SK-N-SH treated with all-trans-retinoic acid at 6 μM for 48 hours (cell line): Measurements from ENCODE around the gene FGF18.
"Not testable (repeated sequence)": the region's sequence is repeated elsewhere in the genome, so short reads cannot be mapped to it uniquely, and the experiment has no call there.

Source experiments
- ATAC-seq: fragments of 200-7000 bp; cut with Tn5 transposase; 3 replicates; pipeline ENCODE4 v1.9.1; 2020; ENCODE audit warnings: mild to moderate bottlenecking, moderate library complexity
- ARNTL ChIP-seq: fragments of 450-650 bp; formaldehyde crosslinking; IDR thresholded peaks from 2 replicates; pipeline ENCODE4 v1.5.0; 2020; ENCODE audit warnings: low read depth, mild to moderate bottlenecking, moderate library complexity, borderline replicate concordance
- BACH2 ChIP-seq: fragments of 250-450 bp; sonication (Bioruptor Pico); IDR thresholded peaks from 2 replicates; pipeline ENCODE4 v1.9.0; 2021; ENCODE audit warnings: mild to moderate bottlenecking, borderline replicate concordance
- CSDC2 ChIP-seq: fragments of 250-450 bp; sonication (Bioruptor Pico); IDR thresholded peaks from 2 replicates; pipeline ENCODE4 v1.5.0; 2020; ENCODE audit warnings: mild to moderate bottlenecking, moderate library complexity
- ESRRG ChIP-seq: fragments of 250-450 bp; sonication (Bioruptor Pico); IDR thresholded peaks from 2 replicates; pipeline ENCODE4 v1.6.1; 2021; ENCODE audit warnings: mild to moderate bottlenecking
- GLIS3 ChIP-seq: fragments of 250-450 bp; sonication (Bioruptor Pico); IDR thresholded peaks from 2 replicates; pipeline ENCODE4 v1.5.0; 2020; ENCODE audit warnings: mild to moderate bottlenecking, moderate library complexity
- ISL1 ChIP-seq: fragments of 250-450 bp; sonication (Bioruptor Pico); IDR thresholded peaks from 2 replicates; pipeline ENCODE4 v2.1.2; 2022; ENCODE audit warnings: mild to moderate bottlenecking, moderate library complexity
- OSR1 ChIP-seq: fragments of 250-450 bp; sonication (Bioruptor Pico); IDR thresholded peaks from 2 replicates; pipeline ENCODE4 v1.8.0; 2022; ENCODE audit warnings: moderate library complexity, mild to moderate bottlenecking, inconsistent platforms
- PPARA ChIP-seq: fragments of 250-450 bp; sonication (Bioruptor Pico); IDR thresholded peaks from 2 replicates; pipeline ENCODE4 v1.5.0; 2020; ENCODE audit warnings: mild to moderate bottlenecking, borderline replicate concordance
- RARB ChIP-seq: fragments of 250-450 bp; sonication (Bioruptor Pico); IDR thresholded peaks from 2 replicates; pipeline ENCODE4 v1.8.0; 2021; ENCODE audit warnings: mild to moderate bottlenecking, moderate library complexity
- SNAI2 ChIP-seq: fragments of 250-450 bp; sonication (Bioruptor Pico); IDR thresholded peaks from 2 replicates; pipeline ENCODE4 v1.5.0; 2020; ENCODE audit warnings: mild to moderate bottlenecking, moderate library complexity
- TCF4 ChIP-seq: fragments of 250-450 bp; sonication (Bioruptor Pico); IDR thresholded peaks from 2 replicates; pipeline ENCODE4 v1.8.0; 2021; ENCODE audit warnings: mild to moderate bottlenecking, moderate library complexity, borderline replicate concordance
- TOX ChIP-seq: fragments of 250-450 bp; sonication (Bioruptor Pico); IDR thresholded peaks from 2 replicates; pipeline ENCODE4 v1.8.0; 2021; ENCODE audit warnings: mild to moderate bottlenecking, moderate library complexity, borderline replicate concordance
- ZC3H10 ChIP-seq: fragments of 250-450 bp; sonication (Bioruptor Pico); IDR thresholded peaks from 2 replicates; pipeline ENCODE4 v1.5.1; 2021; ENCODE audit warnings: mild to moderate bottlenecking, moderate library complexity
- ZFP3 ChIP-seq: fragments of 250-450 bp; sonication (Bioruptor Pico); IDR thresholded peaks from 2 replicates; pipeline ENCODE4 v1.5.0; 2020; ENCODE audit warnings: mild to moderate bottlenecking, moderate library complexity
- ZFP30 ChIP-seq: fragments of 450-650 bp; formaldehyde crosslinking; IDR thresholded peaks from 2 replicates; pipeline ENCODE4 v1.5.0; 2022; ENCODE audit warnings: mild to moderate bottlenecking, moderate library complexity
- ZNF565 ChIP-seq: fragments of 450-650 bp; formaldehyde crosslinking; conservative IDR thresholded peaks from 2 replicates; pipeline ENCODE4 v1.5.0; 2020; ENCODE audit warnings: low read depth, mild to moderate bottlenecking, moderate library complexity
- ZNF70 ChIP-seq: fragments of 450-650 bp; formaldehyde crosslinking; IDR thresholded peaks from 2 replicates; pipeline ENCODE4 v1.5.0; 2020; ENCODE audit warnings: mild to moderate bottlenecking, moderate library complexity
- ZNF8 ChIP-seq: fragments of 450-650 bp; formaldehyde crosslinking; IDR thresholded peaks from 2 replicates; pipeline ENCODE4 v1.5.0; 2020; ENCODE audit warnings: mild to moderate bottlenecking, moderate library complexity
- TF ChIP-seq, protein P1 (sequence below): fragments of 250-450 bp; sonication (Bioruptor Pico); IDR thresholded peaks from 2 replicates; pipeline ENCODE4 v1.5.1; 2020; ENCODE audit warnings: low read depth, mild to moderate bottlenecking, moderate library complexity
- TF ChIP-seq, protein P2 (sequence below): fragments of 250-450 bp; sonication (Bioruptor Pico); IDR thresholded peaks from 2 replicates; pipeline ENCODE4 v1.8.0; 2020; ENCODE audit warnings: mild to moderate bottlenecking, moderate library complexity, borderline replicate concordance
- TF ChIP-seq, protein P3 (sequence below): fragments of 250-450 bp; sonication (Bioruptor Pico); IDR thresholded peaks from 2 replicates; pipeline ENCODE4 v1.8.0; 2021; ENCODE audit warnings: low read depth, mild to moderate bottlenecking, moderate library complexity, borderline replicate concordance
- TF ChIP-seq, protein P4 (sequence below): fragments of 250-450 bp; sonication (Bioruptor Pico); IDR thresholded peaks from 2 replicates; pipeline ENCODE4 v1.5.0; 2020; ENCODE audit warnings: mild to moderate bottlenecking, moderate library complexity
- TF ChIP-seq, protein P5 (sequence below): fragments of 250-450 bp; sonication (Bioruptor Pico); IDR thresholded peaks from 2 replicates; pipeline ENCODE4 v1.5.1; 2021; ENCODE audit warnings: mild to moderate bottlenecking, moderate library complexity

Gene FGF18

DNA sequence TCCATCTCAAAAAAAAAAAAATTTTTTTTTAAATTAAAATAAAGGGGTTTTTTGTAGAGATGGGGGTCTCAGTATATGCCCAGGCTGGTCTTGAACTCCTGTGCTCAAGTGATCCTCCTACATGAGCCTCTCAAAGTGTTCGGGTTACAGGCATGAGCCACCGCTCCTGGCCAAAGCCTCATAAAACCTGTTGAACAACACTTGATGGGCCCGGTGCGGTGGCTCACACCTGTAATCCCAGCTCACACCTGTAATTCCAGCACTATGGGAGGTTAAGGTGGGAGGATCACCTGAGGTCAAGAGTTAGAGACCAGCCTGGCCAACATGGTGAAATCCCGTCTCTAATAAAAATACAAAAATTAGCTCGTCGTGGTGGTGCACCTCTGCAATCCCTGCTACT, 39.5 kb upstream of the FGF18 start:
- ATAC-seq: no peak
- TF ChIP-seq RARB (no peak), SNAI2 (CRISPR knock-in tag) (no peak), ZNF8 (no peak), PPARA (CRISPR knock-in tag) (no peak), GLIS3 (no peak), ZNF70 (CRISPR knock-in tag) (no peak), OSR1 (CRISPR knock-in tag) (no peak), BACH2 (CRISPR knock-in tag) (no peak), TOX (no peak), CSDC2 (no peak), ZFP3 (CRISPR knock-in tag) (no peak), ZFP30 (CRISPR knock-in tag) (no peak)
- TF ChIP-seq, protein P1, sequence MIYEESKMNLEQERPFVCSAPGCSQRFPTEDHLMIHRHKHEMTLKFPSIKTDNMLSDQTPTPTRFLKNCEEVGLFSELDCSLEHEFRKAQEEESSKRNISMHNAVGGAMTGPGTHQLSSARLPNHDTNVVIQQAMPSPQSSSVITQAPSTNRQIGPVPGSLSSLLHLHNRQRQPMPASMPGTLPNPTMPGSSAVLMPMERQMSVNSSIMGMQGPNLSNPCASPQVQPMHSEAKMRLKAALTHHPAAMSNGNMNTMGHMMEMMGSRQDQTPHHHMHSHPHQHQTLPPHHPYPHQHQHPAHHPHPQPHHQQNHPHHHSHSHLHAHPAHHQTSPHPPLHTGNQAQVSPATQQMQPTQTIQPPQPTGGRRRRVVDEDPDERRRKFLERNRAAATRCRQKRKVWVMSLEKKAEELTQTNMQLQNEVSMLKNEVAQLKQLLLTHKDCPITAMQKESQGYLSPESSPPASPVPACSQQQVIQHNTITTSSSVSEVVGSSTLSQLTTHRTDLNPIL (CRISPR knock-in tag): no peak
- TF ChIP-seq, protein P2, sequence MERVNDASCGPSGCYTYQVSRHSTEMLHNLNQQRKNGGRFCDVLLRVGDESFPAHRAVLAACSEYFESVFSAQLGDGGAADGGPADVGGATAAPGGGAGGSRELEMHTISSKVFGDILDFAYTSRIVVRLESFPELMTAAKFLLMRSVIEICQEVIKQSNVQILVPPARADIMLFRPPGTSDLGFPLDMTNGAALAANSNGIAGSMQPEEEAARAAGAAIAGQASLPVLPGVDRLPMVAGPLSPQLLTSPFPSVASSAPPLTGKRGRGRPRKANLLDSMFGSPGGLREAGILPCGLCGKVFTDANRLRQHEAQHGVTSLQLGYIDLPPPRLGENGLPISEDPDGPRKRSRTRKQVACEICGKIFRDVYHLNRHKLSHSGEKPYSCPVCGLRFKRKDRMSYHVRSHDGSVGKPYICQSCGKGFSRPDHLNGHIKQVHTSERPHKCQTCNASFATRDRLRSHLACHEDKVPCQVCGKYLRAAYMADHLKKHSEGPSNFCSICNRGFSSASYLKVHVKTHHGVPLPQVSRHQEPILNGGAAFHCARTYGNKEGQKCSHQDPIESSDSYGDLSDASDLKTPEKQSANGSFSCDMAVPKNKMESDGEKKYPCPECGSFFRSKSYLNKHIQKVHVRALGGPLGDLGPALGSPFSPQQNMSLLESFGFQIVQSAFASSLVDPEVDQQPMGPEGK (CRISPR knock-in tag): no peak

DNA sequence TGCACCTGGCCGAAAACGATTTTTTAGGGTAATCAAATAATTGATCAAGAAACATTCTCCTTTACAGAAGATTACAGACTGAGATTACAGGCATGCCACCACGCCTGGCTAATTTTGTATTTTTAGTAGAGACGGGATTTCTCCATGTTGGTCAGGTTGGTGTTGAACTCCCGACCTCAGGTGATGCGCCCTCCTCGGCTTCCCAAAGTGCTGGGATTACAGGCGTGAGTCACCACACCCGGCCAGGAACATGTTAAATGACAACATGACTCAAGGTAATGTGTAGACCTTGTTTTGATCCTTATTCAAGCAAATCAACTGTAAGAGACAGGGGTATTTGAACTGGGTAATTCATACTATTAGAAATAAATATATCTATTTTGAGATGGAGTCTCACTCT, 35.0 kb upstream of the FGF18 start:
- ATAC-seq: not testable (repeated sequence)

DNA sequence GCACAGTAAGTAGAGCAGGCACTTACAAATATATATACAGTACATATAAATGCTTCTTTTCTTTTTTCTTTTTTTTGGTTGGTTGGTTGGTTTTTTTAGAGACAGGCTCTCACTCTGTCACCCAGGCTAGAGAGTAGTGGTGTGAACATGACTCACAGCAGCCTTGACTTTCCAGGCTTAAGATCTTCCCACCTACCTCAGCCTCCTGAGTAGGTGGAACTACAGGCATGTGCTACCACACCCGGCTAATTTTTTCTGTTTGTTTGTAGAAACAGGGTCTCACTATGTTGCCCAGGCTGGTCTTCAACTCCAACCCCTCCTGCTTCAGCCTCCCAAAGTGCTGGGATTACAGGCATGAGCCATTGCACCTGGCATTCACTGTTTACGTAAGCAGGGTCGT, 34.4 kb upstream of the FGF18 start:
- ATAC-seq: not testable (repeated sequence)

DNA sequence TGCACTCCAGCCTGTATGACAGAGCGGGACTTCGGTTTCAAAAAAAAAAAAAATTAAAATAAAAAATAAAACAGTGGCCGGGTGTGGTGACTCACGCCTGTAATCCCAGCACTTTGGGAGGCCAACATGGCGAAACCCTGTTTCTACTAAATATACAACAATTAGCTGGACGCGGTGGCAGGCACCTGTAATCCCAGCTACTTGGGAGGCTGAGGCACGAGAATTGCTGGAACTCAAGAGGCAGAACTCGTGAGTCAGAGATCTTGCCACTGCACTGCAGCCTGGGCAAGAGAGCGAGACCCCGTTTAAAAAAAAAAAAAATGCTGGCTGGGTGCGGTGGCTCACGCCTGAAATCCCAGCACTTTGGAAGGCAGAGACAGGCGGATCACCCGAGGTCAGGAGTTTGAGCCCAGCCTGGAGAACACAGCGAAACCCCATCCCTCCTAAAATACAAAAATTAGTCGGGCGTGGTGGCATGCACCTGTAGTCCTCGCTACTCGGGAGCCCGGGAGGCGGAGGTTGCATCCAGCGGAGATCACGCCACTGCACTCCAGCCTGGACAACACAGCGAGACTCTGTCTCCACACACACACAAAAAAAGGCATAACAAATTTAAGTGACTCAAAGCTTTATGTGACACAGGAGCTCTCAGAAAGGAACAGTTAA, 33.3 kb upstream of the FGF18 start:
- TF ChIP-seq ZNF8 (no peak), ZFP3 (CRISPR knock-in tag) (no peak), ZC3H10 (CRISPR knock-in tag) (no peak), PPARA (CRISPR knock-in tag) (no peak), TOX (no peak), ZFP30 (CRISPR knock-in tag) (no peak), ISL1 (CRISPR knock-in tag) (no peak), OSR1 (CRISPR knock-in tag) (no peak), ZNF565 (CRISPR knock-in tag) (no peak), ARNTL (CRISPR knock-in tag) (no peak), RARB (no peak), TCF4 (CRISPR knock-in tag) (no peak), SNAI2 (CRISPR knock-in tag) (no peak), ESRRG (CRISPR knock-in tag) (no peak)
- TF ChIP-seq, protein P3, sequence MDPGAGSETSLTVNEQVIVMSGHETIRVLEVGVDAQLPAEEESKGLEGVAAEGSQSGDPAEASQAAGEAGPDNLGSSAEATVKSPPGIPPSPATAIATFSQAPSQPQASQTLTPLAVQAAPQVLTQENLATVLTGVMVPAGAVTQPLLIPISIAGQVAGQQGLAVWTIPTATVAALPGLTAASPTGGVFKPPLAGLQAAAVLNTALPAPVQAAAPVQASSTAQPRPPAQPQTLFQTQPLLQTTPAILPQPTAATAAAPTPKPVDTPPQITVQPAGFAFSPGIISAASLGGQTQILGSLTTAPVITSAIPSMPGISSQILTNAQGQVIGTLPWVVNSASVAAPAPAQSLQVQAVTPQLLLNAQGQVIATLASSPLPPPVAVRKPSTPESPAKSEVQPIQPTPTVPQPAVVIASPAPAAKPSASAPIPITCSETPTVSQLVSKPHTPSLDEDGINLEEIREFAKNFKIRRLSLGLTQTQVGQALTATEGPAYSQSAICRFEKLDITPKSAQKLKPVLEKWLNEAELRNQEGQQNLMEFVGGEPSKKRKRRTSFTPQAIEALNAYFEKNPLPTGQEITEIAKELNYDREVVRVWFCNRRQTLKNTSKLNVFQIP (CRISPR knock-in tag): no peak
- TF ChIP-seq, protein P1 (CRISPR knock-in tag): no peak
- TF ChIP-seq, protein P2 (CRISPR knock-in tag): no peak
- TF ChIP-seq, protein P4, sequence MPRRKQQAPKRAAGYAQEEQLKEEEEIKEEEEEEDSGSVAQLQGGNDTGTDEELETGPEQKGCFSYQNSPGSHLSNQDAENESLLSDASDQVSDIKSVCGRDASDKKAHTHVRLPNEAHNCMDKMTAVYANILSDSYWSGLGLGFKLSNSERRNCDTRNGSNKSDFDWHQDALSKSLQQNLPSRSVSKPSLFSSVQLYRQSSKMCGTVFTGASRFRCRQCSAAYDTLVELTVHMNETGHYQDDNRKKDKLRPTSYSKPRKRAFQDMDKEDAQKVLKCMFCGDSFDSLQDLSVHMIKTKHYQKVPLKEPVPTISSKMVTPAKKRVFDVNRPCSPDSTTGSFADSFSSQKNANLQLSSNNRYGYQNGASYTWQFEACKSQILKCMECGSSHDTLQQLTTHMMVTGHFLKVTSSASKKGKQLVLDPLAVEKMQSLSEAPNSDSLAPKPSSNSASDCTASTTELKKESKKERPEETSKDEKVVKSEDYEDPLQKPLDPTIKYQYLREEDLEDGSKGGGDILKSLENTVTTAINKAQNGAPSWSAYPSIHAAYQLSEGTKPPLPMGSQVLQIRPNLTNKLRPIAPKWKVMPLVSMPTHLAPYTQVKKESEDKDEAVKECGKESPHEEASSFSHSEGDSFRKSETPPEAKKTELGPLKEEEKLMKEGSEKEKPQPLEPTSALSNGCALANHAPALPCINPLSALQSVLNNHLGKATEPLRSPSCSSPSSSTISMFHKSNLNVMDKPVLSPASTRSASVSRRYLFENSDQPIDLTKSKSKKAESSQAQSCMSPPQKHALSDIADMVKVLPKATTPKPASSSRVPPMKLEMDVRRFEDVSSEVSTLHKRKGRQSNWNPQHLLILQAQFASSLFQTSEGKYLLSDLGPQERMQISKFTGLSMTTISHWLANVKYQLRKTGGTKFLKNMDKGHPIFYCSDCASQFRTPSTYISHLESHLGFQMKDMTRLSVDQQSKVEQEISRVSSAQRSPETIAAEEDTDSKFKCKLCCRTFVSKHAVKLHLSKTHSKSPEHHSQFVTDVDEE: no peak
- TF ChIP-seq, protein P5, sequence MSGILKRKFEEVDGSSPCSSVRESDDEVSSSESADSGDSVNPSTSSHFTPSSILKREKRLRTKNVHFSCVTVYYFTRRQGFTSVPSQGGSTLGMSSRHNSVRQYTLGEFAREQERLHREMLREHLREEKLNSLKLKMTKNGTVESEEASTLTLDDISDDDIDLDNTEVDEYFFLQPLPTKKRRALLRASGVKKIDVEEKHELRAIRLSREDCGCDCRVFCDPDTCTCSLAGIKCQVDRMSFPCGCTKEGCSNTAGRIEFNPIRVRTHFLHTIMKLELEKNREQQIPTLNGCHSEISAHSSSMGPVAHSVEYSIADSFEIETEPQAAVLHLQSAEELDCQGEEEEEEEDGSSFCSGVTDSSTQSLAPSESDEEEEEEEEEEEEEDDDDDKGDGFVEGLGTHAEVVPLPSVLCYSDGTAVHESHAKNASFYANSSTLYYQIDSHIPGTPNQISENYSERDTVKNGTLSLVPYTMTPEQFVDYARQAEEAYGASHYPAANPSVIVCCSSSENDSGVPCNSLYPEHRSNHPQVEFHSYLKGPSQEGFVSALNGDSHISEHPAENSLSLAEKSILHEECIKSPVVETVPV (CRISPR knock-in tag): no peak
- ATAC-seq: no peak
